Measurements from ENCODE around the gene CYP2E1.
"Not testable (repeated sequence)": the region's sequence is repeated elsewhere in the genome, so short reads cannot be mapped to it uniquely, and the experiment has no call there.

DNA sequence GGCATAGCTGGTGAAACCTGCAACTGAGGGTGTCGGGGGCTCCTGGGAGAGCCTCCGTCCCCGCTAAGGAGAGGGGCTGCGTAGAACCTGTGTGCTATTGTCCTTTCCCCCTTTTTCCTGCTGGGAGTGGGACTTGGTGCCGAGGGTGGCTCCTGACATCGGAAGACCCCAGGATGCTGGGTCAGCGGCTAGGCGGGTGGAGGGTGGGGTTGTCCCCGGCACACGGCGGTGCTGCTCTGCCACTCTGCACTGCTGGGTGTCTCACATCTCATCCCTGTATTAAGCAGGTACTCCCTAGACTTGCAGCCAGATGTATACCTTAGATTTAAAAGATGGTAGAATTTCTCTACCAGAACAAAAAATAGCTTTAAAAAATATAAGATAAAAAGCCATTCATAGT is 44.9 kb downstream of the CYP2E1 start:
- not testable (repeated sequence) for TF ChIP-seq POLR2A (IDR thresholded peaks at IDR 0.05; ENCODE audit: low read length); GATA1 (IDR thresholded peaks at IDR 0.05; ENCODE audit: low read depth, low read length)
